Gastrocnemius medialis (tissue), 4 donors: ENCODE measurements around the gene FMN2. TPM values are rescaled to one million over a fixed set of nuclear protein-coding genes. Genes with fewer than 3 reads are reported as not detected.
A peak's percentile ranks its signal among the peaks of the same experiment; 100 is the strongest.
"Not testable (repeated sequence)": the region's sequence is repeated elsewhere in the genome, so short reads cannot be mapped to it uniquely, and the experiment has no call there.

Experiments
- ATAC-seq, 2 donors: fragments of 150-250 bp; one replicate each; pipeline ENCODE4 v1.9.1; 2016
- DNase-seq, 2 donors: peaks; one replicate each; pipeline ENCODE4 v3.0.0-alpha.2; 2019
- H3K27ac ChIP-seq, 4 donors: fragments of 200-600 bp; sonication (generic); 1 replicate in 1 of 4; 2 replicates in 3 of 4; pipeline ENCODE4 v1.5.1; 2016 to 2018; ENCODE audit warnings: mild to moderate bottlenecking in 2 of 4, moderate library complexity in 1 of 4
- H3K27me3 ChIP-seq, 3 donors: fragments of 200-600 bp; sonication (generic) in 2 of 3; 1 replicate in 1 of 3; 2 replicates in 2 of 3; pipeline versions ENCODE4 v1.5.1 to v1.6.0; 2016 to 2019; ENCODE audit warnings: mild to moderate bottlenecking in 1 of 3, moderate library complexity in 1 of 3
- H3K36me3 ChIP-seq, 2 donors: fragments of 200-600 bp; sonication (generic) in 1 of 2; one replicate each; pipeline ENCODE4 v1.5.1; 2017 to 2018
- H3K4me1 ChIP-seq, 2 donors: fragments of 200-600 bp; sonication (generic) in 1 of 2; one replicate each; pipeline ENCODE4 v1.5.1; 2016 to 2017; ENCODE audit warnings: mild to moderate bottlenecking in 2 of 2
- H3K4me3 ChIP-seq, 4 donors: fragments of 200-600 bp; sonication (generic) in 3 of 4; 1 replicate in 1 of 4; 2 replicates in 3 of 4; pipeline ENCODE4 v1.5.1; 2016 to 2019; ENCODE audit warnings: mild to moderate bottlenecking in 2 of 4
- H3K9me3 ChIP-seq, 3 donors: fragments of 200-600 bp; sonication (generic) in 2 of 3; 1 replicate in 1 of 3; 2 replicates in 2 of 3; pipeline ENCODE4 v1.5.1; 2016 to 2019
- POLR2A ChIP-seq, 2 donors: fragments of 450-650 bp; IDR thresholded peaks; one replicate each; pipeline ENCODE4 v1.6.1; 2017; ENCODE audit warnings: antibody characterized with exemption in 2 of 2, mild to moderate bottlenecking in 2 of 2, moderate library complexity in 2 of 2
- in situ Hi-C, 4 donors: fragments of 200-750 bp; cut with MboI; loops; one replicate each; pipeline versions ENCODE4 v1.15.0 to v1.8.0; 2017; ENCODE audit warnings: low sequenced_read_pairs in 4 of 4
- intact Hi-C: fragments of 100-400 bp; cut with DNase I; formaldehyde crosslinking; loops from one replicate; pipeline ENCODE4 v1.15.1; 2023; ENCODE audit warnings: low total_unique reads
- total RNA-seq, 4 donors: library from RNA; depleted of rRNA; stranded (reverse); fragments of >200 nt; gene quantifications; one replicate each; pipeline versions ENCODE4 v1.1.0 to v1.2.3, GENCODE V29; 2016
- TF ChIP-seq, protein P1 (sequence below), 5 experiments: fragments of 450-650 bp in 3 of 5; fragments of 200-600 bp in 2 of 5; sonication (generic) in 2 of 5; IDR thresholded peaks in 4 of 5; conservative IDR thresholded peaks in 1 of 5; 1 replicate in 4 of 5; 2 replicates in 1 of 5; pipeline ENCODE4 v1.5.1; 2016 to 2019; ENCODE audit warnings: antibody characterized with exemption in 5 of 5, mild to moderate bottlenecking in 3 of 5, moderate library complexity in 3 of 5

The FMN2 gene
- total RNA-seq, 4 donors from 2014 or later = 0.51 TPM; not detected in 3

DNA sequence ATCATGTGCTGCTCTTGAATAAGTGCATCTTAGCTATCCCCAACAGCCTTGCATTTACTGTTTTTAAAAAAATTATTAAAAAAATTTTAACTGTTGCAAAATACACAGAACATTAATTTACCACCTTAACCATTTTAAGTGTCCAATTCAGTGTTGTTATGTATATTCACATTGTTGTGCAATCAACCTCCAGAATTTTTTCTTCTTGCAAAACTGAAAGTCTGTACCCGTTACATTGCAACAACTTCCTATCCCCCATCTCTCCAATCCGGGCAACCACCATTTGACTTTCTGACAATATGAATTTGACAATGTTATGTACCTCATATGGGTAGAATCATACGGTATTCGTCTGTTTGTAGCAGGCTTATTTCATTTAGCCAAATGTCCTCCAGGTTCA lies 83.1 kb downstream of the FMN2 start:
- TF ChIP-seq, protein P1, sequence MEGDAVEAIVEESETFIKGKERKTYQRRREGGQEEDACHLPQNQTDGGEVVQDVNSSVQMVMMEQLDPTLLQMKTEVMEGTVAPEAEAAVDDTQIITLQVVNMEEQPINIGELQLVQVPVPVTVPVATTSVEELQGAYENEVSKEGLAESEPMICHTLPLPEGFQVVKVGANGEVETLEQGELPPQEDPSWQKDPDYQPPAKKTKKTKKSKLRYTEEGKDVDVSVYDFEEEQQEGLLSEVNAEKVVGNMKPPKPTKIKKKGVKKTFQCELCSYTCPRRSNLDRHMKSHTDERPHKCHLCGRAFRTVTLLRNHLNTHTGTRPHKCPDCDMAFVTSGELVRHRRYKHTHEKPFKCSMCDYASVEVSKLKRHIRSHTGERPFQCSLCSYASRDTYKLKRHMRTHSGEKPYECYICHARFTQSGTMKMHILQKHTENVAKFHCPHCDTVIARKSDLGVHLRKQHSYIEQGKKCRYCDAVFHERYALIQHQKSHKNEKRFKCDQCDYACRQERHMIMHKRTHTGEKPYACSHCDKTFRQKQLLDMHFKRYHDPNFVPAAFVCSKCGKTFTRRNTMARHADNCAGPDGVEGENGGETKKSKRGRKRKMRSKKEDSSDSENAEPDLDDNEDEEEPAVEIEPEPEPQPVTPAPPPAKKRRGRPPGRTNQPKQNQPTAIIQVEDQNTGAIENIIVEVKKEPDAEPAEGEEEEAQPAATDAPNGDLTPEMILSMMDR (IDR thresholded peaks at IDR 0.05 in 4 of 5, conservative IDR thresholded peaks at IDR 0.05 in 1 of 5) = no peak
- no peak for TF ChIP-seq POLR2A (IDR thresholded peaks at IDR 0.05)
- no peak for ATAC-seq
- Histone ChIP-seq H3K4me3 (no peak overlapping the region), H3K27ac (no peak overlapping the region), H3K36me3 (no peaks in the 10 kb centered on the region), H3K4me1 (no peaks in the 10 kb centered on the region), H3K9me3 (no peaks in the 10 kb centered on the region), H3K27me3 (no peaks in the 10 kb centered on the region)
- in situ Hi-C loops (loop anchor here in 1 of 4 donors (25.0 kb wide), 1 partner anchor 513 kb away; no protein-coding TSS in a partner anchor), intact Hi-C loops (no loop called here)
- DNase-seq = no peak

DNA sequence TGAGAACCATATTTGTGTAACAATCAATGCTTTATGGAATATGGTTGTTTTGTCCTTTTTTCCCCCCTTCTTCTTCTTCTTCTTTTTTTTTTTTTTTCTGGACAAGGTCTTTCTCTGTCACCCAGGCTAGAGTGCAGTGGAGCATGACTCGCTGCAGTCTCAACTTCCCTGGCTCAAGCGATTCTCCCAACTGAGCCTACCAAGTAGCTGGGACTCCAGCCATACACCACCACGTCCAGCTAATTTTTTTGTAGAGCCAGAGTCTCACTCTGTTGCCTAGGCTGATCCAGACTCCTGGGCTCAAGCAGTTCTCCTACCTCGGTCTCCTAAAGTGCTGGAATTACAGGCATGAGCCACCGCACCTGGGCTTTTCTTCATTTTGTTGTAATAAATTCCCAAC lies 86.7 kb downstream of the FMN2 start:
- in situ Hi-C loops = loop anchor here in 1 of 4 donors (25.0 kb wide), 1 partner anchor 509 kb away; no protein-coding TSS in a partner anchor

DNA sequence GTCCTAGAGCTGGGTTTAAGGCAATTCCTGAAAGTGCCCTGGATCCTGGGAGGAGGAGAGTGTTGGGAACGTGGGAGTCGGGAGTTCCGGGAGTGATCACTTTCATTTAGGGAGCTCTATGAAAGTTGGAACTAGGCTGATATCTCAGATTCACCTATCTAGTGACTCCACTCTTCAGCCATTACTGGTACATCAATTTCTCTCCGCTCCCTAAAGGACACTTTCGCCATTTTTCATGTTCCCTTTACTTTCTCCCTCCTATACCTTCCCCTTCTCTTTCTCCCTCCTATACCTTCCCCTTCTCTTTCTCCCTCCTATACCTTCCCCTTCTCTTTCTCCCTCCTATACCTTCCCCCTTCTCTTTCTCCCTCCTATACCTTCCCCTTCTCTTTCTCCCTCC lies 93.0 kb downstream of the FMN2 start:
- intact Hi-C loops = not testable (repeated sequence)

More for the DNA sequence above, 86.7 kb downstream of the FMN2 start:
- TF ChIP-seq POLR2A (IDR thresholded peaks at IDR 0.05) = no peak
- TF ChIP-seq, protein P1 (IDR thresholded peaks at IDR 0.05 in 4 of 5, conservative IDR thresholded peaks at IDR 0.05 in 1 of 5) = no peak
- no peaks in the 10 kb centered on the region for H3K9me3 ChIP-seq
- no peak overlapping the region for H3K4me3 ChIP-seq
- no peak for DNase-seq
- intact Hi-C loops = no loop called here
- no peaks in the 10 kb centered on the region for H3K27me3 ChIP-seq
- H3K4me1 ChIP-seq = no peaks in the 10 kb centered on the region
- no peak overlapping the region for H3K27ac ChIP-seq
- H3K36me3 ChIP-seq = no peaks in the 10 kb centered on the region
- no peak for ATAC-seq

DNA sequence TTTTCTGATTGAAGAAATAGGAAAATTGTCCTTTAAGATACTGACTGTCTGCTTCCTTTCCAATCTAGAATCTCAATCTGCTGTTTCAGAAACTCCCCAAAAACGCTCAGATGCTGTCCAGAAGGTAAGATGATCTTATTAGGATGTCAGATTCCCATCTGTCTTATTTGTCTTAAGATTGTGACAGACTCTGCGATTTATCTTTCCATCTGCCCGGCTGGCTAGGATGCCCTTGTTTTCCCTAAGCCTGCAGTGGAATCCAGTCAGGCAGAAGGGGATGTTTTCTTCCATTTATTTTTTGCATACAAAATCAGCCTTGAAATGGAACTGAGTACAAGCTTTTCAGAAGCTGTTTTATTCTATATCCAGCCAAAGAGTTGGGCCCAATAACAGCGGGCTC lies 96.5 kb downstream of the FMN2 start:
- intact Hi-C loops (no loop called here), in situ Hi-C loops (loop anchor here in 1 of 4 donors (25.0 kb wide), 1 partner anchor 499 kb away; no protein-coding TSS in a partner anchor)
- DNase-seq = no peak
- no peak for ATAC-seq
- H3K4me1 ChIP-seq = no peaks in the 10 kb centered on the region
- H3K27ac ChIP-seq = no peak overlapping the region
- H3K9me3 ChIP-seq = no peaks in the 10 kb centered on the region
- no peaks in the 10 kb centered on the region for H3K36me3 ChIP-seq
- no peak overlapping the region for H3K4me3 ChIP-seq
- H3K27me3 ChIP-seq = peaks cover 0 to 3% (median 0%) of the 10 kb centered on the region in 3 donors
- no peak for TF ChIP-seq POLR2A (IDR thresholded peaks at IDR 0.05)
- TF ChIP-seq, protein P1 (IDR thresholded peaks at IDR 0.05 in 4 of 5, conservative IDR thresholded peaks at IDR 0.05 in 1 of 5) = no peak

More for the DNA sequence above, 93.0 kb downstream of the FMN2 start:
- not testable (repeated sequence) for H3K36me3 ChIP-seq, H3K4me1 ChIP-seq, H3K27me3 ChIP-seq, H3K27ac ChIP-seq, H3K9me3 ChIP-seq, H3K4me3 ChIP-seq, ATAC-seq, DNase-seq
- in situ Hi-C loops = loop anchor here in 1 of 4 donors (25.0 kb wide), 1 partner anchor 503 kb away; no protein-coding TSS in a partner anchor

DNA sequence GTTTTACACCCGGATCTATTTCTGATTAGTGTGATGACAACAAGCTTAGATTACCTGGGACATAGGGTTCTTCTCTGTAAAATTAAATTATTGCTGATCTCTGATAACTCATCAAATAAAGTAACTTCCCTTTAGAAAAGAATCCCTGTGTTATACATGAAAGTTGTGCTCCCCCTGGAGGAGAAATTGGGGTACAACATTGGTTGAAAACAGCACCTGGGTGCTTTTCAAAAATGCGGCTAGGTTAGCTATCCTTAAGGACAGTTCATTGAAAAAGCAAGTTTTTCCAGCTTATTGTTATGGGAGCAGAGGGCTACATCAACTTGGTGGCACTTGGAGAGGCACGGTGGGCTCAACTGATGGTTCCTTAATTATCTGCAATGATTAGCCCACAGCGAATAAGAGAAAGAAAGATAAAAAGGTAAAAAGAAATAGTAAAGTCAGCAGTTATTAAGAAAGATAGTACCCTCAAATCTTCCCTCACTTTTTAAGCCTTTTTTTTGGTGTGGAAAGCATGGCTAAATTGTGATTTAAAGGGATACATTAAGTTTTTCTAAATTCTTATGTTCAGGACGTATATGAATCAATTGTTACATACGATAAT lies 97.8 kb downstream of the FMN2 start:
- TF ChIP-seq POLR2A (IDR thresholded peaks at IDR 0.05) = no peak
- TF ChIP-seq, protein P1 (IDR thresholded peaks at IDR 0.05 in 4 of 5, conservative IDR thresholded peaks at IDR 0.05 in 1 of 5) = peak in 2 of 5 experiments; percentile 21 to 47
- in situ Hi-C loops = loop anchor here in 1 of 4 donors (25.0 kb wide), 1 partner anchor 498 kb away; no protein-coding TSS in a partner anchor

More for the DNA sequence above, 97.8 kb downstream of the FMN2 start:
- no peaks in the 10 kb centered on the region for H3K4me1 ChIP-seq
- H3K27me3 ChIP-seq = peaks cover 0 to 3% (median 0%) of the 10 kb centered on the region in 3 donors
- no peaks in the 10 kb centered on the region for H3K9me3 ChIP-seq
- ATAC-seq (no peak), DNase-seq (no peak)
- no peak overlapping the region for H3K4me3 ChIP-seq
- no peak overlapping the region for H3K27ac ChIP-seq
- no peaks in the 10 kb centered on the region for H3K36me3 ChIP-seq
- intact Hi-C loops = no loop called here
